Loucy (cell line): ENCODE results near the gene ENTPD1.

Source experiments
- EZH2phosphoT487 ChIP-seq: fragments of 200-600 bp; IDR thresholded peaks from 2 replicates; pipeline ENCODE4 v1.6.1; 2018; ENCODE audit warnings: antibody characterized with exemption, mild to moderate bottlenecking, moderate library complexity, borderline replicate concordance
- TF ChIP-seq, protein P1 (sequence below): fragments of 200-600 bp; sonication (generic); conservative IDR thresholded peaks from 2 replicates; pipeline ENCODE4 v1.5.1; 2014; ENCODE audit warnings: mild to moderate bottlenecking, antibody characterized with exemption, low read length

DNA sequence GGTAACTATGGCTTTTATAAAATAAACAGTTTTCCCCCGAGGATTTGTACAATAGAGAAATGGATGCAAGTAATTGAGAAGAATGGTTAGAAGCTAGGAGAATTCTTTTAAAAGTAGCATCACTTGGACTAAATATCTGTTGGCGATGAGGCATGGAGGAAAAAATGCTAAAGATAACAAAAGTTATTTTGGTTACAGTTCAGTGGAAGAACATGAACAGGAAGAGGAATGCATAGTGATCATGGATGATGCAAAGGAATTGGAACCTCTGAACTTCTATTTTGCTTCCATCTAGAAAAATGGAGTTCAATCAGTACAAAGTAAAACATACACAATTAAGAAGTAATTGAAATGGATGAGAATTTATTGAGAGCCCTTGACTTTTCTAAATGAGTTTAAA, 32.9 kb downstream of the ENTPD1 start:
- TF ChIP-seq, protein P1, sequence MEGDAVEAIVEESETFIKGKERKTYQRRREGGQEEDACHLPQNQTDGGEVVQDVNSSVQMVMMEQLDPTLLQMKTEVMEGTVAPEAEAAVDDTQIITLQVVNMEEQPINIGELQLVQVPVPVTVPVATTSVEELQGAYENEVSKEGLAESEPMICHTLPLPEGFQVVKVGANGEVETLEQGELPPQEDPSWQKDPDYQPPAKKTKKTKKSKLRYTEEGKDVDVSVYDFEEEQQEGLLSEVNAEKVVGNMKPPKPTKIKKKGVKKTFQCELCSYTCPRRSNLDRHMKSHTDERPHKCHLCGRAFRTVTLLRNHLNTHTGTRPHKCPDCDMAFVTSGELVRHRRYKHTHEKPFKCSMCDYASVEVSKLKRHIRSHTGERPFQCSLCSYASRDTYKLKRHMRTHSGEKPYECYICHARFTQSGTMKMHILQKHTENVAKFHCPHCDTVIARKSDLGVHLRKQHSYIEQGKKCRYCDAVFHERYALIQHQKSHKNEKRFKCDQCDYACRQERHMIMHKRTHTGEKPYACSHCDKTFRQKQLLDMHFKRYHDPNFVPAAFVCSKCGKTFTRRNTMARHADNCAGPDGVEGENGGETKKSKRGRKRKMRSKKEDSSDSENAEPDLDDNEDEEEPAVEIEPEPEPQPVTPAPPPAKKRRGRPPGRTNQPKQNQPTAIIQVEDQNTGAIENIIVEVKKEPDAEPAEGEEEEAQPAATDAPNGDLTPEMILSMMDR = no peak
- TF ChIP-seq EZH2phosphoT487 = no peak
